Measurements from ENCODE around the gene DACH1.

DNA sequence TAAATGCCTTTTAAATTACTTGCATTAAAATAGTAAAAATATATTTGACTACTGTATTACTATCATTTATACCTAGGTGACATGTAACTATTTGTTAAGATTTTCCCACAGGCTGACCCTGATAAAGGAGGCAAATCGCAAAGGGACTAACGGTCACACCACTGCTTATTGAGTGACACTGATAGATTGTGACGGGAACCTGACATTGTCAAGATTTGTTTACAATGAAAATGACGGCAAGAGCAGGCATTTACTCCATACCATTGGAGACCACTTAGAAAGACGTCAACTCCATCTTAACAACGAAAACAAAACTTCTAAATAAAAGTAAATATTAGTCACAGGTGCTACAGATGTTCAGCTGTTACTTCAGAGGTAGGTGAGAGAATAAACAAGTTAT lies 289.0 kb downstream of the DACH1 start:
- TF ChIP-seq, protein P1, sequence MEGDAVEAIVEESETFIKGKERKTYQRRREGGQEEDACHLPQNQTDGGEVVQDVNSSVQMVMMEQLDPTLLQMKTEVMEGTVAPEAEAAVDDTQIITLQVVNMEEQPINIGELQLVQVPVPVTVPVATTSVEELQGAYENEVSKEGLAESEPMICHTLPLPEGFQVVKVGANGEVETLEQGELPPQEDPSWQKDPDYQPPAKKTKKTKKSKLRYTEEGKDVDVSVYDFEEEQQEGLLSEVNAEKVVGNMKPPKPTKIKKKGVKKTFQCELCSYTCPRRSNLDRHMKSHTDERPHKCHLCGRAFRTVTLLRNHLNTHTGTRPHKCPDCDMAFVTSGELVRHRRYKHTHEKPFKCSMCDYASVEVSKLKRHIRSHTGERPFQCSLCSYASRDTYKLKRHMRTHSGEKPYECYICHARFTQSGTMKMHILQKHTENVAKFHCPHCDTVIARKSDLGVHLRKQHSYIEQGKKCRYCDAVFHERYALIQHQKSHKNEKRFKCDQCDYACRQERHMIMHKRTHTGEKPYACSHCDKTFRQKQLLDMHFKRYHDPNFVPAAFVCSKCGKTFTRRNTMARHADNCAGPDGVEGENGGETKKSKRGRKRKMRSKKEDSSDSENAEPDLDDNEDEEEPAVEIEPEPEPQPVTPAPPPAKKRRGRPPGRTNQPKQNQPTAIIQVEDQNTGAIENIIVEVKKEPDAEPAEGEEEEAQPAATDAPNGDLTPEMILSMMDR (IDR thresholded peaks at IDR 0.05; ENCODE audit: insufficient read depth, low read depth, low read length): no peak
- TF ChIP-seq EZH2 (IDR thresholded peaks at IDR 0.05; ENCODE audit: insufficient read depth, low read length): no peak
